B cell (primary cell): ENCODE data around the gene CEP295NL.

Experiments used
- CTCF ChIP-seq: fragments of 200-600 bp; IDR thresholded peaks from one replicate; pipeline ENCODE4 v1.8.0; 2022; ENCODE audit warnings: antibody characterized with exemption, mild to moderate bottlenecking
- EZH2 ChIP-seq: IDR thresholded peaks from 2 replicates; pipeline ENCODE4 v1.6.1; 2012; ENCODE audit warnings: borderline replicate concordance, low read depth, mild to moderate bottlenecking, moderate library complexity, low read length; ENCODE audit not compliant: insufficient read depth, poor library complexity, severe bottlenecking

- TF ChIP-seq CTCF, result no peak
- TF ChIP-seq EZH2, result no peak
These were observed 42.0 kb upstream of the CEP295NL start for GRCh38 chr17:78944956-78945355.
